ENCODE measurements around the gene NTM. TPM values are rescaled to one million over a fixed set of nuclear protein-coding genes. Genes with fewer than 3 reads are reported as not detected.

Gene NTM
- total RNA-seq, 3 donors from 2014 or later = not detected

DNA sequence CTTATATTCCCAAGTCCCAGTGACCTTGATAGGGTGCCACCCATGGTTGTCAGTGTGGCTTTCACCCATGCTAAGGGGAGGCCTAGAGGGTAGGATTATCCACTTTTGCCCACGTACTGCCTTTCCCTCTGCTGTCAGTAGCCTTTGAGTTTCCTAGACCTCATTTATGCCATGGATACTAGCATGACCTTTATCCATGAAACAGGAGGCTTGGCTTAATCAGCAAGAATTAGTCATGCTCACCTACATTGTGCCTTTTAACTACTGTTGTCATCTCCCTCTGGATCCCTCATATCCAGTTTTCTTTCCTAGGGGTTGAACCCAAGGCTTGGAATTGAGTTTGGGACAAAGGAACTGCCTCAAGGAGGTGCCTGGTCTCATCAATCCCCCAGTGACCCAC lies 716.7 kb downstream of the NTM start:
- DNase-seq (no peak), ATAC-seq (no peak)
- Mint-ChIP-seq H3K27me3 (ENCODE audit: low read depth) (no peaks in the 10 kb centered on the region), H3K4me3 (no peak overlapping the region), H3K9me3 (peaks cover 33% of the 10 kb centered on the region), H3K4me1 (ENCODE audit: low read depth) (no peaks in the 10 kb centered on the region), H3K36me3 (ENCODE audit: insufficient read depth) (no peaks in the 10 kb centered on the region)

GRCh38 chr11:132088551-132088950 lies 718.1 kb downstream of the NTM start:
- H3K27me3 Mint-ChIP-seq (ENCODE audit: low read depth) = no peaks in the 10 kb centered on the region
- H3K36me3 Mint-ChIP-seq (ENCODE audit: insufficient read depth) = no peaks in the 10 kb centered on the region
- no peak for ATAC-seq
- no peak for DNase-seq
- H3K4me1 Mint-ChIP-seq (ENCODE audit: low read depth) = no peaks in the 10 kb centered on the region
- H3K9me3 Mint-ChIP-seq = peaks cover 26% of the 10 kb centered on the region
- H3K4me3 Mint-ChIP-seq = no peak overlapping the region

- ATAC-seq (no peak), DNase-seq (no peak)
- Mint-ChIP-seq H3K9me3 (no peaks in the 10 kb centered on the region), H3K4me3 (no peak overlapping the region), H3K4me1 (ENCODE audit: low read depth) (no peaks in the 10 kb centered on the region), H3K27me3 (ENCODE audit: low read depth) (no peaks in the 10 kb centered on the region), H3K36me3 (ENCODE audit: insufficient read depth) (no peaks in the 10 kb centered on the region)
These were observed 723.3 kb downstream of the NTM start for GRCh38 chr11:132093536-132094259.

GRCh38 chr11:132094598-132094997 lies 724.2 kb downstream of the NTM start:
- ATAC-seq (no peak), DNase-seq (no peak)
- Mint-ChIP-seq H3K36me3 (ENCODE audit: insufficient read depth) (no peaks in the 10 kb centered on the region), H3K4me1 (ENCODE audit: low read depth) (no peaks in the 10 kb centered on the region), H3K9me3 (no peaks in the 10 kb centered on the region), H3K4me3 (no peak overlapping the region), H3K27me3 (ENCODE audit: low read depth) (no peaks in the 10 kb centered on the region)

- Mint-ChIP-seq H3K4me1 (ENCODE audit: low read depth) (no peaks in the 10 kb centered on the region), H3K9me3 (no peaks in the 10 kb centered on the region), H3K36me3 (ENCODE audit: insufficient read depth) (no peaks in the 10 kb centered on the region), H3K4me3 (no peak overlapping the region), H3K27me3 (ENCODE audit: low read depth) (no peaks in the 10 kb centered on the region)
- DNase-seq = no peak
- ATAC-seq = no peak
These were observed 725.1 kb downstream of the NTM start for GRCh38 chr11:132095230-132096131.

DNA sequence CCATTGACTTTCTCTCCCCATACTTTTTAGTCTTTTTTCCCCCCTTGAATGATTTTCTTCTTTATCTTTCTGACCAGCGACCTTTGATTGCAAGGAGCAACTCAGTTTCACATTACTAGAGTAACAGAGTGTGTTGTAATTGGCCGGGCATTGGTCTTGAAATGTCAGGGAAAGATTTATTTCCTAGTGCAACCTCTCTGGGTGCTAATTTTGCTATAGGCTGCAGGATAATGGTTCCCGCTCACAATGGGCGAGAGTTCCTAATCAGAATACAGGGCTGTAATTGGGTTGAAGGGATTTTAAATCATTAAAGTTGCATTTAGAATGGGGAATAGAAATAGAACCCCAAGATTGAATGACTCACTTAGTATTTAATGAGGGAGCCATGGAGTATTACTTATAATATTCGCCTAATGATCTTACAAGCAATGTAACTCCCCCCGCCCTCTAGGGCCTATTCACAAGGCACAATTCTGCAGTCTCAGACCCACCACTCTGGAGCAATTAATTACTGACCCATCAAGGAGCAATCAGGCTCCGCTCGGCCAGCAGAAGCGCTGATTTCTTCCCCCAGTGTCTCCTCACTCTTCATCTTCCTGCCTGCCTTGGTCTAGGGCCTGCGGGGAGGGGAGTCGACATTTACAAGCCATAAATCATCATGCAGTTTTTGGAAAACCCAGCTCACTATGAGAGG lies 725.9 kb downstream of the NTM start:
- ATAC-seq = no peak
- no peaks in the 10 kb centered on the region for H3K4me1 Mint-ChIP-seq (ENCODE audit: low read depth)

DNA sequence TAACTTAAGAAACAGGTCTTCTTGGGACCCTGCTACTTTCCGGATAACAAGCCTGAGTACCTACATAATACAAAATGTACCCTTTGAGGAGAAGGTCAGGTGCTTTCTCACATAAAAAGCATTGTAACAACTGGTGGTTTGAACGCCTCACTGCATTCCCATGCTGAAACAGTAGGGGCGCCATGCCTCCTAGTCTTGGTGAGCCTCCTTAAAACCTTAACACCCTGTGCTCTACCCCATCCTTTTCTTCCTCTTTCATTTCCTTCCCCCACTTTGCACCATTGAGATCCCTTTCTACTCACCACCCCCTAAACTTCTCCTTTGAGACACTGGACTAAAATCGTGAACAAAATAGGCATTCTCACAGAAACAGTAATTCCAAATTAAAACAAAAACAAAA lies 729.3 kb downstream of the NTM start:
- Mint-ChIP-seq H3K36me3 (ENCODE audit: insufficient read depth) (no peaks in the 10 kb centered on the region), H3K27me3 (ENCODE audit: low read depth) (no peaks in the 10 kb centered on the region), H3K9me3 (no peaks in the 10 kb centered on the region), H3K4me3 (no peak overlapping the region), H3K4me1 (ENCODE audit: low read depth) (no peaks in the 10 kb centered on the region)
- no peak for DNase-seq
- no peak for ATAC-seq

More for the DNA sequence above, 725.9 kb downstream of the NTM start:
- DNase-seq = no peak
- Mint-ChIP-seq H3K36me3 (ENCODE audit: insufficient read depth) (no peaks in the 10 kb centered on the region), H3K27me3 (ENCODE audit: low read depth) (no peaks in the 10 kb centered on the region), H3K4me3 (no peak overlapping the region), H3K9me3 (no peaks in the 10 kb centered on the region)

GRCh38 chr11:132100583-132100982 lies 730.2 kb downstream of the NTM start:
- Mint-ChIP-seq H3K27me3 (ENCODE audit: low read depth) (no peaks in the 10 kb centered on the region), H3K4me1 (ENCODE audit: low read depth) (no peaks in the 10 kb centered on the region), H3K9me3 (no peaks in the 10 kb centered on the region), H3K4me3 (no peak overlapping the region), H3K36me3 (ENCODE audit: insufficient read depth) (no peaks in the 10 kb centered on the region)
- ATAC-seq (no peak), DNase-seq (no peak)

GRCh38 chr11:132101881-132102280 lies 731.5 kb downstream of the NTM start:
- Mint-ChIP-seq H3K27me3 (ENCODE audit: low read depth) (no peaks in the 10 kb centered on the region), H3K9me3 (no peaks in the 10 kb centered on the region), H3K4me3 (no peak overlapping the region), H3K4me1 (ENCODE audit: low read depth) (no peaks in the 10 kb centered on the region), H3K36me3 (ENCODE audit: insufficient read depth) (no peaks in the 10 kb centered on the region)
- ATAC-seq (no peak), DNase-seq (no peak)

DNA sequence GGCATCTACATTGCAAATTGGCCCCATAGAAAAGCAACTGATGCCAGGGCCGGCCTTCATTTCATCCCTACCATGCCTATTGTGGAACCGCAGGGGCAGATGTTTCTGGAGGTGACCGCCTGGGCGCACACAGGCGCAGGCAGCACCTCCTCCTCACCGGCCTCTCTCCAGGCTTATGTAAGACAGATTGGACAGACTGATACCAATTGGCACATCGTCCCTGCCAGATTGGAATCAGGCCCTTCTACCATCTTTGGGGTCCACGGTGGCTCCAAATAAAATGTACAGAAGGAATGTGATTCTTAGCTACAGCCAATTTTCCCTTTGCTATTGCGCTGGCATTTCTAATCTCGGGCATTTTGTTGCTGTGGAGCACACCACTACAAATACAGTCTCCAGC lies 732.6 kb downstream of the NTM start:
- Mint-ChIP-seq H3K9me3 (peaks cover 5% of the 10 kb centered on the region), H3K36me3 (ENCODE audit: insufficient read depth) (no peaks in the 10 kb centered on the region), H3K4me3 (no peak overlapping the region), H3K4me1 (ENCODE audit: low read depth) (no peaks in the 10 kb centered on the region), H3K27me3 (ENCODE audit: low read depth) (no peaks in the 10 kb centered on the region)
- ATAC-seq = no peak
- no peak for DNase-seq

- Mint-ChIP-seq H3K4me3 (no peak overlapping the region), H3K36me3 (ENCODE audit: insufficient read depth) (no peaks in the 10 kb centered on the region), H3K4me1 (ENCODE audit: low read depth) (no peaks in the 10 kb centered on the region), H3K9me3 (peaks cover 9% of the 10 kb centered on the region), H3K27me3 (ENCODE audit: low read depth) (no peaks in the 10 kb centered on the region)
- DNase-seq (no peak), ATAC-seq (no peak)
These were observed 735.9 kb downstream of the NTM start for GRCh38 chr11:132106096-132106982.

DNA sequence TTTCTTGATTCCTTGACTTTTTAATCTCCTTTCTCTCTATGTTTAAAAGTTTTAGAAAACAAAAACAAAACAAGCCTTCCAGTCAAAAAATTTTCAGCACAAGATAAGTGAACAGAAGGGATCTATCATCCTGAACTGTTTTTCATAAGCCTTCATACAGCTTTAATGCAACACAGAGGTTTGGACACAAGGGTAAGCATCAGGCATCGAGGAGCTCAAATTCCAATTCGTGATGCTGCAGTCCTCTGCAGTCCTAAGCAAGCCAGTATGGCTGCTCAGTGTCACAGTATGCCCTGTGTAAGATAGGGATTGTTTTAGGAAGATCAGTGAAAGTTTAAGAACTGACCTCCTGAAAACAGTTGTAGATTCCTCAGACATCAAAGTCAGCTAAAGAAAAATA lies 740.9 kb downstream of the NTM start:
- Mint-ChIP-seq H3K4me1 (ENCODE audit: low read depth) (no peaks in the 10 kb centered on the region), H3K4me3 (no peak overlapping the region), H3K36me3 (ENCODE audit: insufficient read depth) (no peaks in the 10 kb centered on the region), H3K9me3 (peaks cover 9% of the 10 kb centered on the region), H3K27me3 (ENCODE audit: low read depth) (peaks cover 2% of the 10 kb centered on the region)
- ATAC-seq (no peak), DNase-seq (no peak)

DNA sequence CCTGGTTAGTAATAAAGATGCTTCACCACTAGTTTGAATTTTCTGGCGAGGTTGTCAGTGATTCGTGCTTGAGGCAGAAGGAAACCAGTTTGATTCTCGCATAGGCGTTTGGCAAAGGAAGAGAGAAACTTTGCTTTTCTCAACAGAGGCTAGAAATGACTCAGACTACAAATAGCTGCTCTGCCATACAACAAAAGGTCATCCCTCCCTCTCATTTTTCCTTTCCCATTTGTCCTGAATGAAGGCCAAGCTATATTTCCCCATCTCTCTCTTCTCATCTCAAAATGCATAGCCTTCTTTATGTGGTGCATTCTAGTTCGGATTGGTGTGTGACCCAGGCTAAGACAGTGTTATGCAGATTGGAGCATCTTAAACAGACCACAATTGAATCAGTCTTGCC lies 741.4 kb downstream of the NTM start:
- H3K4me1 Mint-ChIP-seq (ENCODE audit: low read depth) = no peaks in the 10 kb centered on the region
- H3K36me3 Mint-ChIP-seq (ENCODE audit: insufficient read depth) = no peaks in the 10 kb centered on the region
- peaks cover 2% of the 10 kb centered on the region for H3K27me3 Mint-ChIP-seq (ENCODE audit: low read depth)
- H3K4me3 Mint-ChIP-seq = no peak overlapping the region
- ATAC-seq (no peak), DNase-seq (no peak)
- peaks cover 9% of the 10 kb centered on the region for H3K9me3 Mint-ChIP-seq

GRCh38 chr11:132112846-132113245 lies 742.4 kb downstream of the NTM start:
- H3K9me3 Mint-ChIP-seq = peaks cover 6% of the 10 kb centered on the region
- no peak for ATAC-seq
- no peak overlapping the region for H3K4me3 Mint-ChIP-seq
- DNase-seq = no peak
- no peaks in the 10 kb centered on the region for H3K36me3 Mint-ChIP-seq (ENCODE audit: insufficient read depth)
- H3K27me3 Mint-ChIP-seq (ENCODE audit: low read depth) = peaks cover 2% of the 10 kb centered on the region
- no peaks in the 10 kb centered on the region for H3K4me1 Mint-ChIP-seq (ENCODE audit: low read depth)

Measured in activated T-cell treated with anti-CD3 and anti-CD28 coated beads, Interleukin-2, amount 50 U/mL, for 4 hours (primary cell).